Gastroesophageal sphincter (tissue), 4 donors: ENCODE results near the gene PIP5K1B. TPM values are rescaled to one million over a fixed set of nuclear protein-coding genes. Genes with fewer than 3 reads are reported as not detected.

Experiments
- ATAC-seq: fragments of 150-250 bp; one replicate; pipeline ENCODE4 v1.9.1; 2016; ENCODE audit warnings: mild to moderate bottlenecking, moderate library complexity
- H3K27ac ChIP-seq, 4 donors: fragments of 200-600 bp; sonication (generic) in 3 of 4; 1 replicate in 3 of 4; 2 replicates in 1 of 4; pipeline ENCODE4 v1.5.1; 2016 to 2019
- H3K27me3 ChIP-seq: fragments of 200-600 bp; sonication (generic); one replicate; pipeline ENCODE4 v1.5.1; 2019
- H3K36me3 ChIP-seq, 2 donors: fragments of 200-600 bp; sonication (generic); one replicate each; pipeline ENCODE4 v1.5.1; 2019; ENCODE audit warnings: control low read depth in 1 of 2
- H3K4me1 ChIP-seq, 3 donors: fragments of 200-600 bp; sonication (generic); 1 replicate in 2 of 3; 2 replicates in 1 of 3; pipeline ENCODE4 v1.5.1; 2016 to 2019; ENCODE audit warnings: control low read depth in 2 of 3
- H3K4me3 ChIP-seq, 2 donors: fragments of 200-600 bp; sonication (generic); one replicate each; pipeline ENCODE4 v1.5.1; 2019; ENCODE audit warnings: mild to moderate bottlenecking in 1 of 2, moderate library complexity in 1 of 2
- H3K9me3 ChIP-seq, 3 donors: fragments of 200-600 bp; sonication (generic); one replicate each; pipeline ENCODE4 v1.5.1; 2017 to 2019; ENCODE audit warnings: control low read depth in 2 of 3
- CTCF ChIP-seq, 4 experiments: fragments of 200-600 bp in 2 of 4; fragments of 450-650 bp in 2 of 4; sonication (generic) in 1 of 4; IDR thresholded peaks; one replicate each; pipeline ENCODE4 v1.5.1; 2017 to 2019; ENCODE audit warnings: antibody characterized with exemption in 4 of 4, mild to moderate bottlenecking in 2 of 4, moderate library complexity in 2 of 4
- EP300 ChIP-seq: sonication (generic); formaldehyde crosslinking; IDR thresholded peaks from one replicate; pipeline ENCODE4 v1.6.1; 2017; ENCODE audit warnings: antibody characterized with exemption, mild to moderate bottlenecking
- POLR2A ChIP-seq, 2 donors: fragments of 450-650 bp; IDR thresholded peaks; one replicate each; pipeline ENCODE4 v1.6.1; 2017; ENCODE audit warnings: antibody characterized with exemption in 2 of 2, mild to moderate bottlenecking in 2 of 2, moderate library complexity in 1 of 2
- POLR2AphosphoS5 ChIP-seq: sonication (generic); formaldehyde crosslinking; IDR thresholded peaks from one replicate; pipeline ENCODE4 v1.6.1; 2017; ENCODE audit warnings: antibody characterized with exemption
- WGBS, 2 donors: methylation state at CpG; one replicate each; pipeline ENCODE4 v1.1.5; 2018; ENCODE audit warnings: low coverage in 1 of 2; 5-methylcytosine and 5-hydroxymethylcytosine counted together
- total RNA-seq, 4 donors: library from RNA; depleted of rRNA; stranded (reverse); fragments of >200 nt; gene quantifications; one replicate each; pipeline ENCODE4 v1.1.0, GENCODE V29; 2016

Gene PIP5K1B
- total RNA-seq, 4 donors from 2014 or later: 0.67 to 5.1 (median 1.2) TPM

GRCh38 chr9:68955330-68955729 lies 250.3 kb downstream of the PIP5K1B start:
- Histone ChIP-seq H3K4me1 (no peaks in the 10 kb centered on the region), H3K9me3 (peaks cover 0 to 6% (median 0%) of the 10 kb centered on the region in 3 donors), H3K36me3 (no peaks in the 10 kb centered on the region), H3K27ac (no peak overlapping the region), H3K27me3 (no peaks in the 10 kb centered on the region), H3K4me3 (no peak overlapping the region)
- TF ChIP-seq CTCF (IDR thresholded peaks at IDR 0.05) (no peak), EP300 (no peak), POLR2A (IDR thresholded peaks at IDR 0.05) (no peak)
- ATAC-seq: no peak
- 0 to 12% methylated on average over 3 to 4 of the region's 4 CpGs for WGBS, 2 donors

GRCh38 chr9:68957479-68957878 lies 252.4 kb downstream of the PIP5K1B start:
- no peak for TF ChIP-seq POLR2A (IDR thresholded peaks at IDR 0.05)
- no peak for TF ChIP-seq EP300
- TF ChIP-seq CTCF (IDR thresholded peaks at IDR 0.05): no peak
- TF ChIP-seq POLR2AphosphoS5: no peak
- WGBS, 2 donors: 93 to 100% methylated on average over 1 of the region's 1 CpG
- Histone ChIP-seq H3K27ac (no peak overlapping the region), H3K4me3 (no peak overlapping the region), H3K9me3 (peaks cover 0 to 6% (median 0%) of the 10 kb centered on the region in 3 donors), H3K27me3 (no peaks in the 10 kb centered on the region), H3K36me3 (no peaks in the 10 kb centered on the region), H3K4me1 (no peaks in the 10 kb centered on the region)
- ATAC-seq: no peak

- no peak overlapping the region for H3K27ac ChIP-seq
These were observed 256.5 kb downstream of the PIP5K1B start for GRCh38 chr9:68961587-68961986.

GRCh38 chr9:68963416-68963815 lies 258.4 kb downstream of the PIP5K1B start:
- H3K27ac ChIP-seq: no peak overlapping the region
- no peaks in the 10 kb centered on the region for H3K36me3 ChIP-seq
- no peaks in the 10 kb centered on the region for H3K27me3 ChIP-seq
- H3K4me1 ChIP-seq: no peaks in the 10 kb centered on the region
- no peaks in the 10 kb centered on the region for H3K9me3 ChIP-seq
- WGBS, 2 donors: 71 to 72% methylated on average over 3 of the region's 3 CpGs
- H3K4me3 ChIP-seq: no peak overlapping the region
- TF ChIP-seq POLR2AphosphoS5: no peak
- TF ChIP-seq POLR2A (IDR thresholded peaks at IDR 0.05): no peak
- TF ChIP-seq CTCF (IDR thresholded peaks at IDR 0.05): no peak
- TF ChIP-seq EP300: no peak
- no peak for ATAC-seq

More at GRCh38 chr9:68961587-68961986, 256.5 kb downstream of the PIP5K1B start:
- no peaks in the 10 kb centered on the region for H3K36me3 ChIP-seq
- no peaks in the 10 kb centered on the region for H3K4me1 ChIP-seq
- WGBS, 2 donors: 55 to 92% methylated on average over 3 to 4 of the region's 4 CpGs
- H3K9me3 ChIP-seq: peaks cover 0 to 6% (median 0%) of the 10 kb centered on the region in 3 donors
- no peak for ATAC-seq
- no peak overlapping the region for H3K4me3 ChIP-seq
- no peak for TF ChIP-seq POLR2A (IDR thresholded peaks at IDR 0.05)
- TF ChIP-seq POLR2AphosphoS5: no peak
- no peak for TF ChIP-seq EP300
- TF ChIP-seq CTCF (IDR thresholded peaks at IDR 0.05): no peak
- H3K27me3 ChIP-seq: no peaks in the 10 kb centered on the region

- Histone ChIP-seq H3K36me3 (no peaks in the 10 kb centered on the region), H3K4me3 (no peak overlapping the region), H3K9me3 (no peaks in the 10 kb centered on the region), H3K27ac (no peak overlapping the region), H3K4me1 (no peaks in the 10 kb centered on the region), H3K27me3 (no peaks in the 10 kb centered on the region)
- TF ChIP-seq EP300 (no peak), POLR2AphosphoS5 (no peak), CTCF (IDR thresholded peaks at IDR 0.05) (no peak), POLR2A (IDR thresholded peaks at IDR 0.05) (no peak)
- WGBS, 2 donors: 43 to 57% methylated on average over 2 to 3 of the region's 3 CpGs
- no peak for ATAC-seq
These were observed 259.1 kb downstream of the PIP5K1B start for GRCh38 chr9:68964102-68964541.
